Body of pancreas (tissue), 4 donors: ENCODE results near the gene HOXA6.

Source experiments
- POLR2A ChIP-seq, 3 donors: fragments of 450-650 bp; IDR thresholded peaks; one replicate each; pipeline ENCODE4 v1.6.1; 2016; ENCODE audit warnings: antibody characterized with exemption in 3 of 3, mild to moderate bottlenecking in 2 of 3
- TF ChIP-seq, protein P1 (sequence below), 7 experiments: fragments of 450-650 bp in 4 of 7; fragments of 200-600 bp in 3 of 7; sonication (generic) in 3 of 7; IDR thresholded peaks; one replicate each; pipeline ENCODE4 v1.5.1; 2016 to 2019; ENCODE audit warnings: antibody characterized with exemption in 7 of 7

DNA sequence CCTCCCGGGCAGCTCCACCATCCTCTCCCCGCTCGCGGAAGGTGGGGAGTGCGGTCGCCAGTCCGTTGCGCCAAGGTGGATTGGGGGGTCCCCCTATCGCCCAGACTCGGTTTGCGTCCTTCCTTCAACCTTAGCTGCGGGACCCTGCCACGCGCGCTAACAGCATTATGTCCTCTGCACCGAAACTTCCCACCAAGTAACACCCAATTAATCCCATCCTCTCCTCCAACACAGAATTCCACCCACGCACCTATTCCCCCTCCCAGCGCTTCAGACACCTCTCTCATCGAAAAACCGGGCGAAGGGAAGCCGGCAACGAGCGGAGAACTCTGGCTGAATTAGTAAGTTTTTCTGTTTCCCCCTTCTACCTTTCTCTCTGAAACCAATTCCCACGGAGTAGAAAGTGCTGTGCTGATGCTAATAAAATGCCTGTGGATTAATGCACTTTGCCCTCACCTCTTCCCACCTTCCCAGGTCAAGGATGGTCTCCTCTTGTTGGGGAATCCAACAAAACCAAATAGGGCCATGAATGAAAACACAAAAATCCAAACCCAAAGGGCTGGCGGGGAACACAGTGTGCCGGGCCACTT is 3.9 kb upstream of the HOXA6 start:
- TF ChIP-seq, protein P1, sequence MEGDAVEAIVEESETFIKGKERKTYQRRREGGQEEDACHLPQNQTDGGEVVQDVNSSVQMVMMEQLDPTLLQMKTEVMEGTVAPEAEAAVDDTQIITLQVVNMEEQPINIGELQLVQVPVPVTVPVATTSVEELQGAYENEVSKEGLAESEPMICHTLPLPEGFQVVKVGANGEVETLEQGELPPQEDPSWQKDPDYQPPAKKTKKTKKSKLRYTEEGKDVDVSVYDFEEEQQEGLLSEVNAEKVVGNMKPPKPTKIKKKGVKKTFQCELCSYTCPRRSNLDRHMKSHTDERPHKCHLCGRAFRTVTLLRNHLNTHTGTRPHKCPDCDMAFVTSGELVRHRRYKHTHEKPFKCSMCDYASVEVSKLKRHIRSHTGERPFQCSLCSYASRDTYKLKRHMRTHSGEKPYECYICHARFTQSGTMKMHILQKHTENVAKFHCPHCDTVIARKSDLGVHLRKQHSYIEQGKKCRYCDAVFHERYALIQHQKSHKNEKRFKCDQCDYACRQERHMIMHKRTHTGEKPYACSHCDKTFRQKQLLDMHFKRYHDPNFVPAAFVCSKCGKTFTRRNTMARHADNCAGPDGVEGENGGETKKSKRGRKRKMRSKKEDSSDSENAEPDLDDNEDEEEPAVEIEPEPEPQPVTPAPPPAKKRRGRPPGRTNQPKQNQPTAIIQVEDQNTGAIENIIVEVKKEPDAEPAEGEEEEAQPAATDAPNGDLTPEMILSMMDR (IDR thresholded peaks at IDR 0.05) = no peak
- TF ChIP-seq POLR2A (IDR thresholded peaks at IDR 0.05) = no peak
